Iris pigment epithelial cell (primary cell): Measurements from ENCODE around the gene WNK2.

Source experiments
- DNase-seq: peaks from one replicate; pipeline ENCODE4 v3.0.0-alpha.2; 2011; ENCODE audit warnings: low read depth

The WNK2 gene

DNA sequence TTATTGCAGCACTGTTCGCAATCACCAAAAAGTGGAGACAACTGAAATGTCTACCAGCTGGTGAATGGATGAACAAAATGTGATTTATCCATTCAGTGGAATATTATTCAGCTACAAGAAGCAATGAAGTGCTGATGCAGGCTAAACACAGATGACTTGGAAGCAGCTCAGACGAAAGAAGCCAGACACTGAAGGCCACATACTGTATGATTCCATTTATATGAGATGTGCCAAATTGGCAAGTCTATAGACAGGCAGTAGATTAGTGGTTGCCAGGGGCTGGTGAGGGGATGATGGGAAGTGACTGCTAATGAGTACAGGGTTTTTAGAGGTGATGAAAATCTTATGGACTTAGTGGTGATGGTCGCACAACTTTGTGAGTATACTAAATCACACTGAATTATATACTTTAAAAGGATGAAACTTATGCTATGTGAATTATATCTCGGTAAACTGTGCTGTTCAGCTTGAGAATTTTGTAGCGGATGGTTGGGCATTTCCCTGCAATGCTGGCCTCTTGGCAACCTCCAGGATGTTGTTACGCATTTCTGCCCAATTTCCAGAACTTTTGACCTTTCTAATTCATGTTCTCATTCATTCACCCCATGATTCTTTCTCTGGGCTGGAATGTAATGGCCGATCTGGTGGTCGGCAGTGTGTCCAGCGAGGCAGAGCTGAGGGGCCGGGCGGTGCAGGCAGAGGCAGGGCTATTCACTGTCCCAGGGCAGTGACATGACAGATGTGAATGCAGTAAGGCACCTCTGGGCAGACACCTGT, 22.0 kb upstream of the WNK2 start:
- DNase-seq: no peak

DNA sequence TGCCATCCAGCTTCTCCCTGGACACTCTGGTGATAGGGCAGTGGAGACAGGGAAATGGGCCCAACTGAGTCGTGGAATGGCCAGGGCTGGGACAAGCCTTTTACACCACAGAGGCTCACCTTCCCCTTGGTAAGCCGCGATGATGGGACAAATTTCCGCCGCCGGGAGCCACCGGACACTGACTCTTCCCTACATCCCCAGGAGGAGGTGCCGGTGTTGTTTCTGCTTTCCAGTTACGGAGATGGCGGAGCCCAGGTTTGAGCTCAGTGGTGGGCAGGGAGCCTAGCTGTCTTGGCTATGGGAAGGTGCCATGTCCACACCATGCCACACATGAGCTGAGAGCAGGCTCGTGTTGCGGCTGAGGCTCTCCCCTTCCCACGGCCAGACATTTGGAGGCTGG, 19.9 kb upstream of the WNK2 start:
- no peak for DNase-seq

DNA sequence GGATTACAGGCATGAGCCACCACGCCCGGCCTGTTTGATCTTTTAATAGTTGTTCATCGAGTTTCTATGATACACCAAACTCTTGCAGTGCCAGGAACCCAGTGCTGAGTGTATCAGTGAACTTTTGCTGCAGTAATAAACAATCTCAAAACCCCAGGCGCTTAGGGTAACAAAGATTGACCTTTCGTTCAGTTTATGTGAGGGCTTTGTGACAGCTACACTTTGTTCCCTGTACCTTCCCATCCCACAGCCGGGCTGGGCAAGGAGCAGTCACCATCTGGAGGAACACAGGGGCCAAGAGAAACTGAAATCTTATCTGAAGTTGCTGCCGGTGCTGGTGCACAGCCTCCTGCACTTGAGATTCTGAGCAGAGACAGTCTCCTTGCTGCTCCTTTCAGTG, 17.2 kb upstream of the WNK2 start:
- DNase-seq: no peak

DNA sequence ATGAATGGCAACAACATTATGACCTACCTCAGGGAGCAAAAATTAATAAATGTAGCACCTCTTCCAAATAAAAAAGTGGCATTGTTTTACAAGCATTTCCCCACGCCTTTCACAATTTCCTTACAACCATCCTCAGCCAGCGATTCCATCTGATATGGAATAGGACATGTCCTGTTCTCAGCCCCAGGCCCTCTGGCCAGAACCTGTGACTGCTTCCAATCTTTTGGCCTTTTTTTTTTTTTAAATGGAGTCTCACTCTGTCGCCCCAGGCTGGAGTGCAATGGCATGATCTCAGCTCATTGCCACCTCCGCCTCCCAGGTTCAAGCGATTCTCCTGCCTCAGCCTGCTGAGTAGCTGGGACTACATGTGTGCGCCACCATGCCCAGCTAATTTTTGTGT, 16.8 kb upstream of the WNK2 start:
- no peak for DNase-seq

DNA sequence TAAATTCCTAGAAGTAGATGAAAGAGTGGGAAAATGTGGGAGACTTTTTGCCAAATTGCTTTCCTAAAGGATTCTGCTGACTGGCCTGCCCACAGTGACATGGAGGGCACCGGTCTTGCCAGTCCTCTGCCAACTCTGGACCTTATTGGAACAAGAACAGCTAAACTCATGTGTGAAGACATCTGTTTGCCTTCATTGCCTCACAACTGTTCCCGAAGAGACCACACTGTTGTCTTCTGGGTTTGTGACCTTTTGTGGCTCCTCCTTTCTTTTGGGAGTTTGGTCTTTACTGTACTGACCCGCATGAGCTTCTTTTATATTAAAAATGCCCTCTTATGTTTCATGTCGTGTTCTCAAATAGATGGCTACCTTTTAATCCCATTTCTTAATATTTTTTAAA, 16.1 kb upstream of the WNK2 start:
- no peak for DNase-seq

DNA sequence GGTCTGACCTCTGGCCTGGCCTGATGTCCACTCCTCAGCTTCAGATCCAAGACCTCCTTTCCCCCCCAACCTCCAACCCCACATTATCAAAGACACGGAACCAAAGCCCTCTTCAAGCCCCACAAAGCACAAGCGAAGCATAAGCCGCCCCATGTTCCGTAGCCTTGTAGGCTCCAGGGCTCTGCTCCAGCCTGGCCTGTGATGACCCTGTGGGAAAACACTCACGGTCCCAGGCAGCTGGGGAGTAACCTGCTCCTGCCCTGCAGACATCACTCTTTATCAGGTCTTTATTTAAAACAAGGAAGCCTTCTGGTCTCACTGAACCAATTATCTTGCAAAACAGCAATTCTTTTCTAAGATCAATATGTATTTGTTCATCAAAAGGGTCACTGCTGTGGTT, 15.4 kb upstream of the WNK2 start:
- DNase-seq: no peak

DNA sequence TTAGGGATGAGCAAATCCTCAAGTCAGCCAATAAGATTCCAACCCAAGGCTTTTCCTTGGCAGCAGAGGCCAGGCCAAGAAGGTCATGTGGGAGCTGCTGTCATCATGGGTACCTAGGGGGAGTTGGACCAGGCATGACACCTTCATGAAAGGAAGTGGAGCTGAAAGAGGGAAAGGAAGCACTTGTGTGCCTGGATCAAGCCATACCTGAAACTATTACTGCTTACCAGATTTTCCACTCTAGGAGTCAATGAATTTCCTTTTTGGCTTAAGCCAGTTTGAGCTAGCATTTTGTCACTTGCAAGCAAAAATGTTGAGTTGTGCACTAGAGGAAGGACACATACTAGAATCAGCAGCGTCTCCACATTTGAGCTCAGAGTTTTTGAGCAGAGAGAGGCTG, 14.5 kb upstream of the WNK2 start:
- no peak for DNase-seq

DNA sequence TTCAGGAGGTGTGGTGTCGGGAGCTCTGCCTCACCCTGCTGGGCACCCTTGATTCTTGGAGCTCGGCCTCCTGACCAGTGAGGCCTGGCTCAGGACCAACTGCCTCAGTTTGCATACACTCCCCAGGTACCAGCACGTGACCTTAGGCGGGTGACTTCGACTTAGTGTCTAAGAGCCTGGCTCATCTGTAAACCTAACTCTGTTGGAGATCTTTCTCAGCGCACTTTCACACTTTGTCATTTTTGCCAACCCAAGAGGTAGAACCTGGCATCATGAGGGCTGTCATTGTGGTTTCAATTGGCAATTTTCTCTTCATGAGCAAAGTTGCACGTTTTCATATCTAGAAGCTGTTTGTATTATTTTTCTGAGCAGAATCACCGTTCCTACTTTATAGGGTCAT, 13.4 kb upstream of the WNK2 start:
- no peak for DNase-seq

DNA sequence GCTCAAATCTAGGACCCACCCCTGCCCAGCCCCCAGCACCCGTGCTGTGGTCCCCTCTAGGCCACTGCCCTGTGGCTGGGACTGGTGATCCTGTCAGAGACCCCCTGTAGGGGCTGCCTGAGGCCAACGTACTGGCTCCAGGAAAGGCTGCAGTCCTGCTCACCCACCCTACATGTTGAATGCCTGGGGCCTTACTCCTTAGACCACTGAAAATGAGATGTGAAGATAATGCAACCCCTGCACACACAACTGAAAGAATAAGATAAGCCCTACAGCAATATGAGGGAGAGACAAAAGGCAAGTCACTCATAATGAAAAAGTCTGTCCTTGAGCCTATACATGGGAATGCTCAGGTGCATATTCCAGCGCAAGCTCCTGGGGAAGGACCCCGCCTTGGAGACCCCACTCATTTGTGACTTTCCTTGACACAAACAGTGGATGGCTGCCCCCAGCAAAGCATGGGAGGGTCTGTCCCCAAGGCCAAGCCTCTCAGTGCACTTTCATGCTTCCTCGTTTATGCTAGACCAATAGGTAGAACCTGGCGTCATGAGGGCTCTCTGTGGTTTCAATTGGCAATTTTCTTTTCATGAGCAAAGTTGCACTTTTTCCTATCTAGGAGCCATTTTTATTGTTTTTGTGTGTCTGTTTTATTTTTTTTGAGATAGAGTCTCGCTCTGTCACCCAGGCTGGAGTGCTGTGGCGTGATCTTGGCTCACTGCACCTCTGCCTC, 12.5 kb upstream of the WNK2 start:
- no peak for DNase-seq

DNA sequence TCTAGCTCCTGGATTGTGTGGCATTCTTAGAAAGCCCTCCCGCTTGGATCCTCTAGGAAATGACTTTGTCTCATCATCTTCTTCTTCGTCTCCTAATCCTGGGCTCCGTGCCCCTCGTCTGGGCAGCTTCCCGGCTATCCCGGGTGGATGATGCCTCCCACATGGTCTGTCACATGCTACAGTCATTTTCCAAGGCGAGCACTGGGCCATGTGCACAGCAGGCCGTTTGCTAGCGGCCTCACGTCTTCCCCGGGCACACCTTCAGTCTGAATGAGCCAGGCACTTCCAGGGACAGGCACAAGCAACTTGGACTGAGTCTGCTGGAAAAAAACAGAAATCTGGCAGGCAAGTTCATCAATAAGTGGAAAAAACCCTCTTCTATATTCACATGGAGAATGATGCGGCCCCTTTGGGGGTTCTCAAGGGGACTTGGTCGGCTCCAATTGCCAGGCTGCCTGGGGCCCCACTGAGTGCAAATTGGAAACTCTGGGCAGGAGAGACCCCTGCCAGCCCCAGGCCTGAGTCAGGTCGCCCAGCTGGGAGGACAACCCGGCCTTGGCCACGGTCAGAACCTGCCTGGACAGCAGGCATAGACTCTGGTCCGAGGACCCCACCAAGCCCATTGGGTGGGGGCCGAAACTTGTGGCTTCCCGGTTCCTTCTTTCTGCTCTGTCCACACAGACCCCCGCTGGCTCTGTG, 11.1 kb upstream of the WNK2 start:
- DNase-seq: no peak

DNA sequence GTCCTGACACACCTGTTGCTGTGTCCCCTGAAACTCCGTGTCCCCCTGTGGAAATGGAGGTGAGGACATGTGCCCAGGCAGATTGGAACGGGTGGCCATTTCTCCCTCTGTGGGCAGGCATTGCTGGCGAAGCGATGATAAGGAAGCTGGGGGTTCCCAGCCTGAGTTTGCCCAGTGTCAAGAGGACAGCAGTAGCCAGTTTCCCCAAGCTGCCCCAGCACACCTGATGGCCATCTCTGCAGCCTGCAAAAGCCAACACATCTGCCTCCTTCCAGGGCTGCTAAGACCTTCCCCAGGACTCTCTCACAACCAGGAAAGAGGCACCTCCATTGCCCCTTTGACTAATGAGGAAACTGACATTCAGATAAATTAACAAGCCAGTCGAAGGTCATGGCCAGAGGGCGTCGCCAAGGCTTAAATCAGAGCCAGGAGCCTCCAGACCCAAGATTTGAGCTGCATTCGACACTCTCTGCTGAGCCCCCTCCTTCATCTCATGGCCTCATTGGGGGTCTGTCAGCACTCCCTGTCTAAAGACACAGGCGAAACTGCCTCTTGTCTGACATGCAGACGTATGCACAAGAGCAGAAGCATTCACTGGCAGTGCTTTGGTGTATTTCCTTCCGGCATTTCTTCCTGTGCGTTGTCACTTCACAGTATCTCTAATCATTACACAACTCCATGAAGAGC, 10.4 kb upstream of the WNK2 start:
- DNase-seq: no peak

DNA sequence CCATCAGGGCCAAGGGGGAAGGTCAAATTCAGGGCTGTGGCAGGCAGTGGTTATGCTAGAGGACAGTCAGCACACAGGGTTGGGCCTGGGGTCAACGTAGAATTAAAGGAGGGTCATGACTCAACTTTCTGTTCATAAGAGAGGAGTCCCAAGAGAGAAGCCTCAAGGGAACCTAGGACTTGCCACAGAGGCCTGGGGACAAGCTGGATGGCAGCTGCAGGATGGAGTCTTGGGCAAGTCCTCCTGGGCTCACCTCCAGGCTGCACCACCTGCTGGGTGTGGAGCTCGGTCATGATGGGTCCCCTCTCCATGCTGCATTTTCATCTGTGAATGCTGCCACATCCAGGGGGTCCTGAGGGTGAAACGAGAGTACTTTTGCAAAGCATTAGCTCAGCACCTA, 9.0 kb upstream of the WNK2 start:
- no peak for DNase-seq

DNA sequence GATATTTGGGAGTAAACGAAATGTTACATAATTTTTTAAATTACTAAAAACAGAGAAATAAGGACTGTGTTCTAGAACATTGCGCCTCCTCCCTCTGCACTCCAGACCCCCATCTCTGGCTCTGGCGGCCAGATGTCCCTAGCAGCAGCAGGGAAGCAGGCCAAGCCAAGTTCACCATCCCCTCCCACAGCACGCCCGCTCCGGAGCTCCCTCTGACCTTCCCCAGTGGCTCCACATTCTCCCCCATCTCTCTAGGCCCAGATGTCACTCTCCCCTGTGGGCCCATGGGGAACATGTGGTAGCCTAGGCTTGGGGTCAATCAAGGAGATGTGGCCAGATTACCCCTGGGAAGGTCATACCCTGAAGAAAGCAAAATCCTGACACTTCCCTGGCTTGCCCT, 6.3 kb upstream of the WNK2 start:
- no peak for DNase-seq

DNA sequence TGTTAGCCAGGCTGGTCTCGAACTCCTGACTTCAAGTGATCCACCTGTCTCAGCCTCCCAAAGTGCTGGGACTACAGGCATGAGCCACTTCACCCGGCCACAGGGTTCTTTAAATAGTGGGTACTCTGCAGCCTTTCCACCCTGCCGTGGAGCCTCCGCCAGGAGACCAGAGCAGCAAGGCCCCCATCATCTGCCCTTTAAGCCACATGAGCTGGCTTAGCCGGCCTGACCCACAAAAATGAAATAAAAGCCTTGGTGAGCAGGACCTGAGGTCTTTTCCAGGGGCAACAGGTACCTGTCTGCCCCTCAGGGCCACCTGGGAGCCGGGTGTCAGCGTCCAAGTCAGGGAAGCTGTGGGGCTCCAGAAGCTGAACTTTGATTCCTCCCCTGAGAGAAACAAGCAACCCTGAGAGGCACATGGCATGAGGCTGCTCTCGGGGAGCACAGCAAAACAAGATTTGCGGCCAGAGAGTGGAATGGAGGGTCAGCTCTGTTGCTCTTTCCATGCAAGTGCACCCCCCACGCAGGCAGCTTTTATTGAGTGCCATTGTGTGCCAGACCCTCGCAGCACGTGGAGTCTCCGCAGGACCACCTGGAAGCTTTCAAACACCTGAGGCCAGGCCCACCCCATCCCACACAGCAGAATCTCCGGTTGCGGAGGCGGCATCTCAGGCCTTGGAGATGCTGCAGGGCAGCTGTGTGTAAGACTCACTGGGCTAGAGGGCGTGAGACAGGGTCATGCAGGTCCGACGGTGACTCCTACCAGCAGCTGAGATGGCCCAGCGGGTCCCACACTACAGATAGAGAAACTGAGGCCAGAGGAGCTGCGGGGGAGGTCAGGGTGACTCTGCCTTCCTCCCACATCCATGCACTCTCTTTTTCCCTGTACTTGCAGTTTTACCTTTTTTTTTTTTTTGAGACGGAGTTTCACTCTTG, 4.8 kb upstream of the WNK2 start:
- DNase-seq: no peak

DNA sequence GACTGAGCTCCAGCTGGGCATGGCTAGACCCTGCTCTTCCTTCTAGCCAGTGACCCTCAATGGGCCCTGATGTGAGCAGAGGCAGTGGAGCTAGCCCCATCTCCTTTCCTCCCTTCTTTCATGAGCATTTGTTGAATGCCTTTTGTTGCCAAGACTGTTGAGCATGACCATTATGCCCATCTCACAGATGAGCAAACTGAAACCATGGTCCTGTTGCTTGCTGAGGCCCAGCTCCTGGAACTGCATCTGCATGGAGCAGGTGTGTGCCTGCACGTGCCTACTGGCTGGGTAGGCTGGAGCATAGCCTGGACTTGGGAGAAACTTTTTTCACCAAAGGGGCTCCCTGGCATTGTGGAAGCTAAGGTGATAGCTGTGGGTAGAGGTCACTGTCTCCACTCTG, 3.0 kb upstream of the WNK2 start:
- no peak for DNase-seq

DNA sequence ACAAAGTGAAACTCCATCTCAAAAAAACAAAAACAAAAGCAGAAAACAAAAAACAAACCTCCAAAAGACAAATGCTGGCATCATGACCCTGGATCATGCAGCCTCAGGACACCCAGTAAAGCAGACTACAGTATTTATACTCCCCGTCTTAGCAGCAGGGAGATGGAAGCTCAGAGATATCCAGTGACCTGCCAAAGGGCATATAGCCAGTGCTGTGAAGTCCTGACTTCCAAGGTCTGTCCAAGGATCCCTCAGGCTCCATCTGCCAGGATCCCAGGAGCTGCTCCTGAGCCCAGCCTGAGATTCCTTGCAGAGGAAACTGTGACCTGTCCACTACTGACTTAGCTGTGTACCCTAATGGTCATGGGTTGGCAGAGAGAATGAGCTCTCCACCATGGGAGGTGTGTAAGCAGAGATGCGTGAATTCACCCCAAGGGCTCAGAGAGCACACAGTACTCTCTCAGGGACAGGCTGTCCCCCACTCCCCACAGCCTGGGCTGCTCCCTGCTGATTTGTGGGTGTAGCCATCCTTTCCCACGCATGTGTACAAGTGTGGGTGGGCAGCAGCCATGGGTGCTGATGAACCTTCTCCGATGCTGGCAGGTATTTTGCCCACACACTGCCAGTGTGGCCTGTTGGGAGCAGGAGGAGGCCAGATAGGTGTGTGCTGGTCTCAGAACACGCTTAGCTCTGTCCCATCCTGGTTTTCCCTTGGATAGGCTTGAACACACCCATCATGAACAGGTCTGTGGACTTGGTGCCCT, 2.1 kb upstream of the WNK2 start:
- no peak for DNase-seq

DNA sequence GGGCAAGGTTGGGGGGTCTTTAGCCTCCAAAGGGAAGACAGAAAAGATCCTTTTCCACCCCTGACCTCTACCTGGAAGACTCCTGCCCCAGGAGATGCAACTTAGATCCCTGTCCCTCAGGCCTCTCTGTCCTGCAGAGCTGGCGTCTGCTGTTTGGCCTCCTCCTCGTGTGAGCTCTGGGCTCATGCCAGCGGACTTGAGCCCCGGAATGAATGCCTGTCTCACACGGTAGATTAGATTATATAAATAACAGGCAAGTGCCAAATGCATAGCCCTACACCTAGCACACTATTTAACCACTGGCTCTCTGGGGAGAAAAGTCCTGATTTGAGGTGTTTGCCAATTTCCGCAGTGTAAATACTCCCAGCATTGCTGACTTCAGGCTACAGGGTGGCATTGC, 1.4 kb upstream of the WNK2 start:
- no peak for DNase-seq

DNA sequence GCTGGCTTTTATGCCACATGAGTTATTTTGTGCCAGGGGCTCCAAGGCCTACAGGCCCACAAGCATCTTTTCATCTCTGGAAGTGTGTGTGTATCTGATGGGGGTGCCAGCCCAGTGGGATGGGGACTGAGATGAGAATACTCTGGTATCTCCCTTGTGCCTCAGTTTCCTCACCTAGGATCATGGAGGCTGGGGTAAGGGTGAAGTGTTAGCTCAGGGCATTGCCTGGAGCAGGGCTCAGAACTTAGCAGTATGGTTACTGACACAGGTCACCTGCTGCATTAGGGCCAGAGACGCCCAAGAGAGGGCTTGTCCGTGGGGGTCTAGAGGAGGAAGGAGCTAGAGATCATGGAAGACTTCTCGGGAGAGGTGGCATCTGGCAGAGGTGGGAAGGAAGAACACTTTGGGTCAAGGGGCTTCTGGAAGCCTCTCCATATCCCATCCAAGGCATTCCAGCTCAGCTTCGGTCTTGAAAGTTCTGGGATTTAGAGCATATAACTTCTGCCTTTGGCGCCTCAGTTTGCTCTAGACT, 742 bp upstream of the WNK2 start:
- DNase-seq: no peak

DNA sequence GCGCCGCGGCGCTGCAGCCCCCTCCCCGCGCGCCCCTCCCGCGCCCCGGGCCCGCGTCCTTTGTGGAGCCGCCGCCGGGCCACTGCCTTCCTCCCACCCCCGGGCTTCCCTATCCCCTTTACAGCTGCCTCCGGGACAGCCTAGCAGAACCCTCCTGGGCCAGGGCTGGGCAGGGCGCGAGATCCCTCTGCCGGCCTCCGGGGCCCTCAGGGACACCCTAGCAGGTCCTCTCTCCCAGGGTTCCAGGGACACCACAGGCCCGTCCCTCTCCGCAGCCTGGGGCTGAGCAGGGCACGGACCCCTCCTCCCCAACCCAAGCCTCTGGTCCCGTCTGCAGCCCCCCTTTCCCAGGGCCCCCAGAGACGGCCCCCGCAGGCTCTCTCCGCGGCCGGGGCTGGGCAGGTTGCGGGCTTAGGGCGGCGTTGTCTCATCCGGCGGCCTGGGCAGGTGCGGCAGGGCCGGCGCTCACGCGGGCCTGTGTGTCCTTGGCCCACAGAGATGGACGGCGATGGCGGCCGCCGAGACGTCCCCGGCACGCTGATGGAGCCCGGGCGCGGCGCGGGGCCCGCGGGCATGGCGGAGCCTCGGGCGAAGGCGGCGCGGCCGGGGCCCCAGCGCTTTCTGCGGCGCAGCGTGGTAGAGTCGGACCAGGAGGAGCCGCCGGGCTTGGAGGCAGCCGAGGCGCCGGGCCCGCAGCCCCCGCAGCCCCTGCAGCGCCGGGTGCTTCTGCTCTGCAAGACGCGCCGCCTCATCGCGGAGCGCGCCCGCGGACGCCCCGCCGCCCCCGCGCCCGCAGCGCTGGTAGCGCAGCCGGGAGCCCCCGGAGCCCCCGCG, 710 bp downstream of the WNK2 start:
- no peak for DNase-seq
